Rectal smooth muscle tissue (tissue), 1 donor: Measurements from ENCODE around the gene SHISA3.

Experiments used
- H3K27ac ChIP-seq: one replicate; pipeline ENCODE4 v1.7.0; 2013; ENCODE audit warnings: low read depth, low read length, inconsistent platforms
- H3K27me3 ChIP-seq: one replicate; pipeline ENCODE4 v1.7.0; 2013; ENCODE audit warnings: low read length; ENCODE audit not compliant: control insufficient read depth, insufficient read depth
- H3K36me3 ChIP-seq: one replicate; pipeline ENCODE4 v1.7.0; 2013; ENCODE audit warnings: low read length; ENCODE audit not compliant: control insufficient read depth, insufficient read depth
- H3K4me1 ChIP-seq: one replicate; pipeline ENCODE4 v1.7.0; 2013; ENCODE audit warnings: low read length; ENCODE audit not compliant: control insufficient read depth, insufficient read depth
- H3K4me3 ChIP-seq: one replicate; pipeline ENCODE4 v1.7.0; 2013; ENCODE audit warnings: low read length
- H3K9ac ChIP-seq: one replicate; pipeline ENCODE4 v1.7.0; 2013; ENCODE audit warnings: low read length

SHISA3 gene

GRCh38 chr4:42396361-42396751 lies 932 bp upstream of the SHISA3 start:
- H3K27ac ChIP-seq = no peak overlapping the region
- no peaks in the 10 kb centered on the region for H3K4me1 ChIP-seq
- no peak overlapping the region for H3K9ac ChIP-seq
- H3K27me3 ChIP-seq = peaks cover 13% of the 10 kb centered on the region
- H3K36me3 ChIP-seq = no peaks in the 10 kb centered on the region
- H3K4me3 ChIP-seq = peak overlapping the region; percentile 64

- H3K27ac ChIP-seq = no peak overlapping the region
- no peak overlapping the region for H3K9ac ChIP-seq
- H3K27me3 ChIP-seq = peaks cover 13% of the 10 kb centered on the region
- H3K36me3 ChIP-seq = no peaks in the 10 kb centered on the region
- peak overlapping the region; percentile 64 for H3K4me3 ChIP-seq
- no peaks in the 10 kb centered on the region for H3K4me1 ChIP-seq
These were observed 415 bp downstream of the SHISA3 start for GRCh38 chr4:42397635-42398170.

DNA sequence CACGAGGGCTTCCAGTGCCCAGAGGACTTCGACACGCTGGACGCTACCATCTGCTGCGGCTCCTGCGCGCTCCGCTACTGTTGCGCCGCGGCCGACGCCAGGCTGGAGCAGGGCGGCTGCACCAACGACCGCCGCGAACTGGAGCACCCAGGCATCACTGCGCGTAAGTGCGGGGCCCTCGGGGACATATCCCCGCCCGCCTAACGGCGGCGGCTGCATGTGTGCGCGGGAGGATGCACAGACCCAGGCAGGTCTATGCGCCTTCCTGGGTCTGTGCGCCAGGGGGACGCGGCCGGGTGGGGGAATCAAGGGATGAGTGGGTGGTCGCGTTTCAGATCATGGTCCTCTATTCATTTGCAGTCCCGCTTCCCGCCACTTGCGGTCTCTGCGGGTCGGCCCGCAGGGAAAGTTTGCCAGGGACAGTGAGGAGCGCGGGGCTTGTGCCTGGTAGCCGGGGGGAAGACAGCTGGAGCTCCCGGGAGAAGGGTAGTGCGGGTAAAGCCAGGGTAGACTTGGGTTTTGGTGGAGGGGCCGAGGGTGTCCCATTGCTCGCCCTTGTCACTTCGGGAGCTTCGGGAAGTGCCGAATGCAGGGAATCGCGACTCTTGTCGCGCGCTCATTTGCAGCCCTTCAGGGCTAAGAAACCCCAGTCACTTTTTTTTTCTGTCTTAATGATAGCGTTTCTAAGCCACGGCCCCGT lies 1.0 kb downstream of the SHISA3 start:
- no peaks in the 10 kb centered on the region for H3K4me1 ChIP-seq
- H3K9ac ChIP-seq = no peak overlapping the region
- no peaks in the 10 kb centered on the region for H3K36me3 ChIP-seq
- H3K27ac ChIP-seq = no peak overlapping the region
- peak overlapping the region; percentile 64 for H3K4me3 ChIP-seq
- peaks cover 13% of the 10 kb centered on the region for H3K27me3 ChIP-seq

GRCh38 chr4:42398871-42399331 lies 1.6 kb downstream of the SHISA3 start:
- H3K27me3 ChIP-seq = peaks cover 13% of the 10 kb centered on the region
- no peaks in the 10 kb centered on the region for H3K4me1 ChIP-seq
- no peak overlapping the region for H3K27ac ChIP-seq
- peak overlapping the region; percentile 64 for H3K4me3 ChIP-seq
- no peak overlapping the region for H3K9ac ChIP-seq
- no peaks in the 10 kb centered on the region for H3K36me3 ChIP-seq

DNA sequence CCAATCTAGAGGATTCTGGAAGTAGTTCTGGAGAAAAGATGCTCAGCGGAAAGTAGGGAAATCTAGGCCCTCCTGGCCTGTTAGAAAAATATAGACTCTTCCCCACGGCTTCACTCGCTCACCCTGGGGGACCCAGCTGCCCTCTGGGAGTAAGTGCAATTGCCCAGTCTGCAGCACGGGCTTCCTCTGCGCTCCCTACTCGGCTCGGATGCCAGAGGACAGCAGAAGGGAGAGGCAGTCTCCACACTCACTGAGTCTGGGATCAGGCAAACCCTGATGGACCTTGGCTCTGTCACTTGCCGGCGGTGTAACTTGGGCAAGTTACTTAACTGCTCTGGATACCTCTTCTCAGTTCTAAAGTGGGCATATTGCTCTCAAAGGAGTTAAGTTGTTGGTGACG lies 2.1 kb downstream of the SHISA3 start:
- H3K4me1 ChIP-seq = no peaks in the 10 kb centered on the region
- no peaks in the 10 kb centered on the region for H3K36me3 ChIP-seq
- peaks cover 13% of the 10 kb centered on the region for H3K27me3 ChIP-seq
- no peak overlapping the region for H3K27ac ChIP-seq
- peak overlapping the region; percentile 28 for H3K4me3 ChIP-seq
- no peak overlapping the region for H3K9ac ChIP-seq

DNA sequence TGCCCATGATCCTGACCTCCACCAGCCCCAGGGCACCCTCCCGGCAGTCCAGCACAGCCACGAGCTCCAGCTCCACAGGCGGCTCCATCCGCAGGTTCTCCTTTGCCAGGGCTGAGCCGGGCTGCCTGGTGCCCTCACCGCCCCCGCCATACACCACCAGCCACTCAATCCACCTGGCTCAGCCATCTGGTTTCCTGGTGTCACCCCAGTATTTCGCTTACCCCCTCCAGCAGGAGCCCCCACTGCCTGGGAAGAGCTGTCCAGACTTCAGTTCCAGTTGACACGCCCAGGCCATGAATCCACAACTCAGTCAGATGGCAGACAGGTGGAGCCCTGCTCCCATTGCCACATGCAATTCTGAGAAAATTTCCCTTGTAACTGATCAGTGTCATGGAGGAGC lies 3.9 kb downstream of the SHISA3 start:
- H3K9ac ChIP-seq = no peak overlapping the region
- H3K4me1 ChIP-seq = no peaks in the 10 kb centered on the region
- peaks cover 13% of the 10 kb centered on the region for H3K27me3 ChIP-seq
- H3K36me3 ChIP-seq = no peaks in the 10 kb centered on the region
- no peak overlapping the region for H3K4me3 ChIP-seq
- H3K27ac ChIP-seq = no peak overlapping the region

GRCh38 chr4:42404001-42404400 lies 6.7 kb downstream of the SHISA3 start:
- no peak overlapping the region for H3K27ac ChIP-seq
- H3K9ac ChIP-seq = no peak overlapping the region
- H3K36me3 ChIP-seq = no peaks in the 10 kb centered on the region
- peaks cover 4% of the 10 kb centered on the region for H3K27me3 ChIP-seq
- no peak overlapping the region for H3K4me3 ChIP-seq
- H3K4me1 ChIP-seq = no peaks in the 10 kb centered on the region

- H3K27ac ChIP-seq = no peak overlapping the region
- H3K4me3 ChIP-seq = no peak overlapping the region
- H3K4me1 ChIP-seq = no peaks in the 10 kb centered on the region
- H3K27me3 ChIP-seq = no peaks in the 10 kb centered on the region
- H3K9ac ChIP-seq = no peak overlapping the region
- no peaks in the 10 kb centered on the region for H3K36me3 ChIP-seq
These were observed 13.2 kb downstream of the SHISA3 start for GRCh38 chr4:42410446-42410845.

DNA sequence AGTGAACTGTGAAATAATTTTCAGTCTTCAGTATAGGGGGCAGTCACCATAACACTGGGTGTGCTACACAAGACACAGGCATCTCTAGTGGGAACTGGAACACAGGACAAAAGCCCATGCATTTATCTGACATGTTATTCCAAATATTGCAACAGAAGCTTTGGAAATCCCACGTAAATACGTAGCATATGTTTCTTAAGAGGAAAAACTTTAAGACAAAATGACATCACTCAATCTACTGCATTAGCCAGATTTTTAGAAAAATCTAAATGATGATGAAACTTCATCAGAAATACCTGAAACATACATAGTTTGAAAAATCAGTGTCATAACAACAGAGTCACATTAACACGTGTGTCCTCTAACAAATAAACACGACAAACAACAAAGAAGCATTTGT lies 14.5 kb downstream of the SHISA3 start:
- Histone ChIP-seq H3K4me1 (no peaks in the 10 kb centered on the region), H3K27ac (no peak overlapping the region), H3K4me3 (no peak overlapping the region), H3K9ac (no peak overlapping the region), H3K27me3 (no peaks in the 10 kb centered on the region), H3K36me3 (no peaks in the 10 kb centered on the region)

DNA sequence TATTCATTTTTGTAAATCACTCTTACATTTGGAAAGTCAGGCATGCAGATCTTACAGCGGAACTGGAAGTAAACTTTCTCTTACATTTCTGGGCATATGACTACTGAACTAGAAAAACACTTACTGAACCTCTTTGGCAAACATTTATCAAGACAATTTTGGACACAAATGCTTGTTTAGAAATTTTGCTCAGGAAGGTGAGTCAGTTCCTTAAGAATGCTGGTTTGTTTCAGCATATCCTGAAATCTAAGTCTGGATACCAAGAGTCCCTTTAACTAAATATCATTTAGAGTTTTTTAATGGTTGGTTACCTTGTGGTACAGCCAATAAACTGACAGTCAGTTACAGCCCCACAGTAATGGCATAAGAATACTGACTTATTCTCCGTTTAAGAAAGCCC lies 15.0 kb downstream of the SHISA3 start:
- Histone ChIP-seq H3K4me1 (no peaks in the 10 kb centered on the region), H3K4me3 (no peak overlapping the region), H3K27me3 (no peaks in the 10 kb centered on the region), H3K9ac (no peak overlapping the region), H3K27ac (no peak overlapping the region), H3K36me3 (no peaks in the 10 kb centered on the region)

GRCh38 chr4:42415281-42415680 lies 18.0 kb downstream of the SHISA3 start:
- Histone ChIP-seq H3K4me3 (no peak overlapping the region), H3K4me1 (no peaks in the 10 kb centered on the region), H3K36me3 (peaks cover 3% of the 10 kb centered on the region), H3K9ac (no peak overlapping the region), H3K27ac (no peak overlapping the region), H3K27me3 (no peaks in the 10 kb centered on the region)

GRCh38 chr4:42416017-42416416 lies 18.7 kb downstream of the SHISA3 start:
- Histone ChIP-seq H3K27ac (no peak overlapping the region), H3K4me3 (no peak overlapping the region), H3K9ac (no peak overlapping the region), H3K27me3 (no peaks in the 10 kb centered on the region), H3K4me1 (no peaks in the 10 kb centered on the region), H3K36me3 (peaks cover 3% of the 10 kb centered on the region)

GRCh38 chr4:42417550-42417949 lies 20.3 kb downstream of the SHISA3 start:
- Histone ChIP-seq H3K9ac (no peak overlapping the region), H3K4me1 (no peaks in the 10 kb centered on the region), H3K27ac (no peak overlapping the region), H3K4me3 (no peak overlapping the region), H3K36me3 (peaks cover 3% of the 10 kb centered on the region), H3K27me3 (no peaks in the 10 kb centered on the region)
